GM23248 (cell line): Measurements from ENCODE around the gene SREK1.

ENCODE experiments used
- EZH2 ChIP-seq: fragments of 200-600 bp; sonication (generic); IDR thresholded peaks from 2 replicates; pipeline ENCODE4 v1.6.1; 2018; ENCODE audit warnings: antibody characterized with exemption, mild to moderate bottlenecking; ENCODE audit not compliant: insufficient read depth, poor library complexity, severe bottlenecking
- EZH2phosphoT487 ChIP-seq: fragments of 200-600 bp; sonication (generic); IDR thresholded peaks from 2 replicates; pipeline ENCODE4 v1.6.1; 2018; ENCODE audit warnings: antibody characterized with exemption, moderate library complexity, mild to moderate bottlenecking, low read depth; ENCODE audit not compliant: insufficient read depth

GRCh38 chr5:66149950-66150349 is 5.8 kb downstream of the SREK1 start:
- TF ChIP-seq EZH2 (no peak), EZH2phosphoT487 (no peak)
